GM18907 (cell line): ENCODE measurements around the gene PYGB.
"Not testable (repeated sequence)": the region's sequence is repeated elsewhere in the genome, so short reads cannot be mapped to it uniquely, and the experiment has no call there.

Source experiments
- ATAC-seq: cut with Tn5 transposase; IDR thresholded peaks from one replicate; pipeline ENCODE4 v1.9.1; 2021; ENCODE audit warnings: mild to moderate bottlenecking, moderate library complexity; ENCODE audit not compliant: unreplicated experiment

Gene PYGB

DNA sequence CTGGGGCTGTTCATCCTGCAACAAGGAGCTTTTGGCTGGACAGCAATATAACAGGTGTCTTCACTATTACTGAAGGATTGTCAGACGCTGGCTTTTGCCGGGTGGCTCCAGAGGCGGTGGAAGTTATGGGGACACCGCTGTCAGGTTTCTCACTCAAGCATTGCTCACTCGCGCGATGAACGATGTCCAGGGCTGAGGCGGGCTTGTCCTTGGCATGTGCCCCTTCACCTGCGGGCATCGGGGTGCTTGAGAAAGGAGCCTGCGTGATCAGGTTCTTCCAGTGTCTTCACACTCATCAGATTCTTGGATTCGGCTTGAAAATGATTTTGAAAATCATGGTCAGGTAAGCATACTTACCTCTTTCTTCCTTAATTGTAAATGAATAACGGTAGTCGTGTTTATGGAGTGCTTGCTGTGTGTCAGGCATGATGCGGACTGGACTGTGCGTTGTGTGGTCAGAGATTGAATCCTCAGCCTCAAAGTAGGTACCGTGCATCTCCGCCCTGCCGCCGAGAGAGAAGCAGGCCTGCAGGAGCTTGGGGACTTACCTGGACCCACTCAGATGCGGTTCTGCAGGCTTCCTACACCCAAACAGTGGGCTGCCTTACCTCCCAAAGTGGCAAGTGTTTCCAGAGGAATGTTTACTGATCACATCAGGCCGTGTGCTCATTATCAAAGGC, 18.3 kb upstream of the PYGB start:
- ATAC-seq = no peak

GRCh38 chr20:25230166-25230831, 17.6 kb upstream of the PYGB start:
- peak; percentile 93 for ATAC-seq

DNA sequence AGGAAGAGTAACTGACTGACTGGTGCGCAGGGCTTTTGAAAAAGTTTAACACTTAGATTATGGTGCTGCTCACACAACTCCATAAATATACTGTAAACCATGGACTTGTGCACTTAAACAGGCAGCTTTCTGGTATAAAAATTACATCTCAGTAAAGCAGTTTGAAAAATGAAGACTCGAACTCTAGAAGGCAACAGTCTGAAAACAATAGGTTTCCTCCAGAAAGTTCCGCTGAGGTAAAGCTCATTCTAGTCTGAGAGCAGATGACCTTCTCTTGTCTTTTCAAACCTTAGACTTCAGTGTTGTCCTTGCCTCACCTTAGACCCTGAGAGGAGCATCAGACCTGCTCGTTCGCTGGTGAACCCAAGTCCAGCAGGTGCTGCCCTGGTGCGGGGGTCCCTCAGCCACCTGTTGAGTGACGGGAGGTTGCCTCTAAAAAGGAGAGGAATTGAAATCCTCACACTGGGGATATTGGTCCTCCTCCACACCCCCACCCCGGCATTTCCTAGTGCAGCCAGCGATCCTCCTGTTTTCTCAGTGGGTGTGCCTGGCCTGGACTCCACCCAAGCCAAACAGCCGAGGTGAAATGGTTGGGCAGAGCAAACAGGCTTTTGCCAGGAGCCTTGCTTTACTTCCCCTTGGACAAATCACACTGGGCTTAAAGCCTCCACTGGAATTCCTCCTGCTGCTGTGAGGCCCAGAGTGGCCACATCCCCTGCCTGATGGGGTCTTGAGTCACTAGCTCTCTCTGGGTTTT, 14.7 kb upstream of the PYGB start:
- no peak for ATAC-seq

GRCh38 chr20:25234009-25234849, 13.7 kb upstream of the PYGB start:
- ATAC-seq = not testable (repeated sequence)

GRCh38 chr20:25236450-25237304, 11.2 kb upstream of the PYGB start:
- ATAC-seq = no peak

GRCh38 chr20:25237610-25238318, 10.1 kb upstream of the PYGB start:
- no peak for ATAC-seq

DNA sequence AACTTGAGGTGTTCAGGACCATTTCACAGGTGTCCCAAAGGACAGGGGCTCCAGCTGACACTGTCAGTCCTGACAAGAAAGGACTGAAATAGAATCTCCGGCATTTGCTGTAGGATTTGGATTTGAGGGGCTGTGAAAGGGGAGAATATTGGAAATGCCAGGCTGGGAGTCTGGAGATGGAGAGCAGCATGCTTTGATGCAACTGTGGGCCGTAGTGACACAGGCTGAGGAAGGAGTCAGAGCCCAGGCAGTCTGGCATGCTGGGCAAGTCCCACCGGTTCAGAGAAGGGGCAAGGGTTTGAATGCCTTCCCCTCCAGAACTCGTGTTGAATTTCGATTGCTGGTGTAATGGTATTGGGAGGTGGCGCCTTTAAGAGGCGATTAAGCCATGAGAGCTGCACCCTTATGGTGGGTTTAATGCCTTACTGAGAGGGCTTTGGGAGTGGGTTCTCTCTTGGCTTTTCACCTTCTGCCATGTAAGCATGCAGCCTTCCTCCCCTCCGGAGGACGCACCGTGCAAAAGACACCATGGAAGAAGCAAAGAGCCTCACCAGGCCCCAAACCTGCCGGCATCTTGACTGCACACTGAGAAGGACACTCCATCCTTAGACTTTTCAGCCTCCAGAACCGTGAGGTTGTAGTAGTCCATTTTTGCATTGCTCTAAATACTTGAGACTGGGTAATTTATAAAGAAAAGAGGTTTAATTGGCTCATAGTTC, 9.4 kb upstream of the PYGB start:
- no peak for ATAC-seq

DNA sequence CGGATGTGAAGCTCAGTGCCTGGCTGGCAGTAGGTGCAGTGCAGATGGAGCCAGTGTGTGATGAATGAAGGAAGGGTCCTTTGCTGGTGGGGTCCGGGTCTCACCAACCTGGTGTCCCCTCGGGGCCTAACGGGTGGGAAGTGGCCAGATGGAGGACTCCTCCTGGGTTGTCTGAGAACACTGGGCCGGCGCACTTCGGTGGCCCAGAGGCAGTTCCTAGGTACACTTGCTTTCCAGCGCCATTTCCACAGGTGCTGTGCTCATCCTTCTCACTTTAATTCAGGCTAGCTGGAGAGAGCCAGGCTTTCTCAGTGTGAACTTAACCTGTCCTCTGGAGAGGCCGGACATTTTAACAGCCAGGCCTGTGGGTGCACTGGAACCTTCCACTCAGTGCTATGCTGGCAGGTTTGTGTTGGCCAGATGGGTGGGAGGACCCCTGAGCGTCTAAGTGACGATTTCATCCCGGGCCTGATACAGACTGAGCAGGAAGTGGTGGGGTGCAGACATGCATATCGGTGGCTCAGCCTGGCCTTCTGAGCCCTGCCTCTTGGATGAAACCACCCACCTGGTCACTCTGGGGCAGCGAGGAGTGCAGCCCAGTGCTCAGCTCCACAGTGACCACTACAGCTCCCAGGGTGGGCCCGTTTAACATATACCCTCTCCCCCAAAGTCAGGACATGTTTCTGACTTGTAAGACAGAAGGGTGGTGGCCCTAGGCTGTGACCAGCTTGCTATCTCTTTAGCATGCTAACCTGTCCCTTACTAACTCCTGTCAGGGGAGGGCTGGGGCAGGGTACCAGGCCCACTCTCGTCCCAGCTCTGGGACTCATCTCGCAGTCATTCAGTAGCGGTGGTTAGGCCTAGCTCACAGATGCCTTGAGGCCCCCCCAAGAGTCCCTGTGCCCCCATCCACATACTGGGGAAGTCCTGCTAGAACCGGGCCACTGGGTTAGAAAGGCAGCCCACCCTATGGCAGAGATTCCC, 8.2 kb upstream of the PYGB start:
- peak; percentile 75 for ATAC-seq

DNA sequence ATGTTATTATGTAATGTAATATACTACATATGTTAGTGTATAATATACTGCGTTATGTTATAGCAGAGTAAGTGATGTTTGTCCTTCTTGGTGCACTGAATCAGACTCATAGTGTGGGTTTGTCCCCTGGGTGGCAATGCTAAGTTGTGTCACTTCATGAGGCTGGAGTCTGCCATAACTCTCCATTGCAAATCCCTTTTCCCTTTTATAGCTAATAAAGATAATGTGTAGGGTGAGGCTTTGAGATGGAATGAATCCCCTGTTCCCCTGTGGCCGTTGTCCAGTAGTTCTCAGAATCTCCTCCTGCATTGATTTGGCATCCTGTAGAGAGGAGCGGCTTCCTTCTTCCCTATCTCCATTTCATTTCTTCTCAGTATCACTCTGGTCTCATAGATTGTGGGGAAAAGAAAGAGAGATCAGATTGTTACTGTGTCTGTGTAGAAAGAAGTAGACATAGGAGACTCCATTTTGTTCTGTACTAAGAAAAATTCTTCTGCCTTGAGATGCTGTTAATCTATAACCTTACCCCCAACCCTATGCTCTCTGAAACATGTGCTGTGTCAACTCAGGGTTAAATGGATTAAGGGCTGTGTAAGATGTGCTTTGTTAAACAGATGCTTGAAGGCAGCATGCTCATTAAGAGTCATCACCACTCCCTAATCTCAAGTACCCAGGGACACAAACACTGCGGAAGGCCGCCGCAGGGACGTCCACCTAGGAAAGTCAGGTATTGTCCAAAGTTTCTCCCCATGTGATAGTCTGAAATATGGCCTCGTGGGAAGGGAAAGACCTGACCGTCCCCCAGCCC, 6.8 kb upstream of the PYGB start:
- ATAC-seq = not testable (repeated sequence)

DNA sequence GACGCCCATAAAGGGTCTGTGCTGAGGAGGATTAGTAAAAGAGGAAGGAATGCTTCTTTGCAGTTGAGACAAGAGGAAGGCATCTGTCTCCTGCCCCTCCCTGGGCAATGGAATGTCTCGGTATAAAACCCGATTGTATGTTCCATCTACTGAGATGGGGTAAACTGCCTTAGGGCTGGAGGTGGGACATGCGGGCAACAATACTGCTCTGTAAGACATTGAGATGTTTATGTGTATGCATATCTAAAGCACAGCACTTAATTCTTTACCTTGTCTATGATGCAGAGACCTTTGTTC, 6.3 kb upstream of the PYGB start:
- not testable (repeated sequence) for ATAC-seq

DNA sequence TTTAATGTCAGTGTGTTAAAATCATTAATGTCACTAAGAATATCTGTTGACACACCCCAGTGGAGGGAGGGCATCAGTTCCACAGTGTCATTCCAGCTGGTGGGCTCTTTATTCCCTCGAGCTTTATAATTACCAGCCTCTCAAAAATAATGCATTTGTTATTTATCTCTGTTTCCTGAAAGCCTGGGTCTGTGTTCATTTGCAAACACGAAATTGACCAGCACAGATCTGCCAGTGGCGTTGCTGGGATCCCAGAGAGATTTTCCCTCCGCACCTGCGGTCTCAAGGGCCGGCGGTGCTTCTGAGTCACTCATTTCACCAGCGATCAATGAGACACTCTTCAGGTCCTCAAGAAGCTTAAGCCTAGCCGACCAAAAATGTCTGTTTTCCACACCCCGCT, 5.7 kb upstream of the PYGB start:
- no peak for ATAC-seq

- no peak for ATAC-seq
Measured at GRCh38 chr20:25243416-25243979, 4.4 kb upstream of the PYGB start.

DNA sequence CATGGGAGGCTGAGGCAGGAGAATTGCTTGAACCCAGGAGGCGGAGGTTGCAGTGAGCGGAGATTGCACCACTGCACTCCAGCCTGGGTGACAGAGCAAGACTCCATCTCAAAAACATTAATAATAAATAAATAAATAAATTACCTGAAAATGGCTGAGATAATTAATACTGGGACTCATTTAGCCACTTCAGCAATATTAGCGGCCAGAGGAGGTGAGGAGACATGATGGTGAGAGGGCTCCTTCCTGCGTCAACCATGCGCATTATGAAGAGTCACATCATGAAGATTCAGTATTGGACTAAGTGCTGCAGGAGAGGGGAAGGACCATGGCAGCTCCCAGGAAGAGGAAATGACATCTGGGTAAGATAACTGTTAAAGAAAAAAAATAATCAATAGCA, 2.9 kb upstream of the PYGB start:
- ATAC-seq = no peak

DNA sequence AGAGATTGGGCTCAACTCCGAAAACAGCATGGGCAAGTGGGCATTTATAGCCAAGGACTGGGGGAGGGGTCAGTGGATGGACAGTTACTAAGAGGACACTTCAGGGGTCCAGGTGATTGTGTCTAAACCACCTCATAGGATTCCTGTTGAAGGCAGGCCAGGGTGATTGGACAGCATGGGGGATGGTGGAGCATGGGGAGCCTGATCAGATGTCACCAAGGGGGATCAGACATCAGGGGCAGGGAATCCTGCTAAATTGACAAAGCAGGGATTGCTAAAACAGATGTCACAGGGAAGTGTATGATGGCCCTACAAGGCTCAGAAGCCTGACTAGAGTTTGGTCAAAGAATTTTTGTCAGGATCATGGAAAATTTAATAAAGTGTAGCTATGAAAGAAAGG, 2.4 kb upstream of the PYGB start:
- no peak for ATAC-seq

DNA sequence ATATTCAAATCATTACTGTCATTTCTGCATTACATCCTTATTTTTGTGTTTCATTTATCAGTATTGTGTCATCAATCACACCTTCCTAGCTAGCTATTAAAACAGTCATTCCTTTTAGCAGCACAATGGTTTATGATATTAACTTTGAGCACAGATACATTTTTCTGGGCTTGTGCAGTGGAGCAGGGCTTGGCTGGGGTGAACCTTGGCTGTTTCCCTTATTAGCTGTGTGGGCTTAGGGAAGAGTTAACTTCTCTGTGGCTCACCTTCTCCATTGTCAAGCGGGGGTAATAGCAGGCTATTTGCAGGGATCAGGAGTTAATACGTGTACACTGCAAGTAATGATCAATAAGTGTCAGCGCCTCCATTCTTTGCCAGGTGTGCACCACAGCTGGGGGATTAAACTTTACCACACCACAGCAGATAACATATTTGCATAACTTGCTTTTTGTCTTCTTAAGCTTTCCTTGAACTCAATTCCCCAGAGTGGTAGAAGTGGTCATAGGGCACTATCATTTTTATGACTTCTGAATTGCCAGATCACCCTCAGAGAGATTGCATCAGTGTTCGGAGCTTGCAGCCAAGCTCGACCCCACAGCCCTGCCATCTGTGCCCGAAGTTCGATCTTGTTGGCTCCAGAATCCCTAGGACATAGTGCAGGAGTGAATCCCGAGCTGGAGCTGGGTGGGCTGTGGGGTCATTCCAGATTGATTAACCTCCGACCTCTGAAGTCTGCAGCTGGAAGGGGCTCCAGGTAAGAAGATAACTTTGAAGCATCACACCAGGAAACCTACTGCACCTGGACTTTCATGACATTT, 1.5 kb upstream of the PYGB start:
- peak; percentile 39 for ATAC-seq

DNA sequence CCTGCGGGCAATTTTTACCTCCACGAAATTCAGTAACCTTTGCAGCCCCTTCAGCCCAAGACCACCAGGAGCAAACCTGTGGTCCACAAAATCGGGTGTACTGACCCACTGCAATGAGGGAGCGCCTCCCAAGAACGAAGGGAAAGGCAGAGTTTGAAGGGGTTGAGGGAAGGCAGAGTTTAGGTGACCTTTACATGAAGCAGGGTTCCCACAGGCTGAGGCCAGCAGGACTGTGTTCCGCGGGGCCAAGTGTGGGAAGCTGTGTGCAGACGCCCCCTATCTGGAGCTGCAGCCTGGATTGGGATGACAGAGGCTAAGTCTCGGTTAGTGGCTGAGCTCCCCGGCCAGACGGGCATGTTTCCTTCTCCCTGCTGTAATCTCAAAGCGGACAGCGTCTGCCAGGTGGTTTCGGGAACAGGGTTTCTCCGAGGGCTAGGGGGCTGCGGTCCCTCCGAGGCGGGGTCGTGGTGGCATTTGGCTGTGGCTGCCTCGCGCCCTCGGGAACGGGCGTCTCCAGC, 826 bp upstream of the PYGB start:
- peak; percentile 8 for ATAC-seq
